GM19324 (cell line): ENCODE results near the gene SLC24A4.

Experiments
- ATAC-seq: cut with Tn5 transposase; IDR thresholded peaks from one replicate; pipeline ENCODE4 v1.9.1; 2021; ENCODE audit warnings: mild to moderate bottlenecking, moderate library complexity; ENCODE audit not compliant: unreplicated experiment, low FRiP score

SLC24A4 gene

GRCh38 chr14:92323011-92323915, at the start of gene SLC24A4:
SLC24A4 (plus strand) TSS chr14:92323165; CDS start chr14:92323831, 666 bp downstream.
- ATAC-seq, result no peak

- no peak for ATAC-seq
These were observed 49.8 kb upstream of the SLC24A4 start for GRCh38 chr14:92273166-92273565.

GRCh38 chr14:92274055-92274454, 48.9 kb upstream of the SLC24A4 start:
- ATAC-seq, result no peak

DNA sequence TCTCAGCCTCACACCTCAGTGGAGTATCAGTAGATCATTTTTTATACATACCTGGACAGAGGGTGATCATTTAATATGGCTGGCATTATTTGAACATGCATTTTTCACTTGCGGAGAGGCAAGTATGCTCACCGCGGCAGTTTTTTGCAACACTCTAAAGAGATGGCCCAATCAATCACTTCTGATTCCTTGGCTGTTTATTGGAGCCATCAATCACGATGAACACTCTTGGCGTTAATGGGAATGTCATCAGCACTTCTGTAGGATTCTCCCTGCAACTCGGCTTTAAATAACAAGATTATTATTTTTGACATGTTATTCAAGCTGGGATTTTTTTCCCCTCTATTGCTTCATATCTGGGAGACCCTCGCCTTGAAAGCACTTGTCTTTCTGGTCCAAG, 46.9 kb upstream of the SLC24A4 start:
- ATAC-seq, result no peak

GRCh38 chr14:92277031-92277430, 45.9 kb upstream of the SLC24A4 start:
- ATAC-seq, result no peak

DNA sequence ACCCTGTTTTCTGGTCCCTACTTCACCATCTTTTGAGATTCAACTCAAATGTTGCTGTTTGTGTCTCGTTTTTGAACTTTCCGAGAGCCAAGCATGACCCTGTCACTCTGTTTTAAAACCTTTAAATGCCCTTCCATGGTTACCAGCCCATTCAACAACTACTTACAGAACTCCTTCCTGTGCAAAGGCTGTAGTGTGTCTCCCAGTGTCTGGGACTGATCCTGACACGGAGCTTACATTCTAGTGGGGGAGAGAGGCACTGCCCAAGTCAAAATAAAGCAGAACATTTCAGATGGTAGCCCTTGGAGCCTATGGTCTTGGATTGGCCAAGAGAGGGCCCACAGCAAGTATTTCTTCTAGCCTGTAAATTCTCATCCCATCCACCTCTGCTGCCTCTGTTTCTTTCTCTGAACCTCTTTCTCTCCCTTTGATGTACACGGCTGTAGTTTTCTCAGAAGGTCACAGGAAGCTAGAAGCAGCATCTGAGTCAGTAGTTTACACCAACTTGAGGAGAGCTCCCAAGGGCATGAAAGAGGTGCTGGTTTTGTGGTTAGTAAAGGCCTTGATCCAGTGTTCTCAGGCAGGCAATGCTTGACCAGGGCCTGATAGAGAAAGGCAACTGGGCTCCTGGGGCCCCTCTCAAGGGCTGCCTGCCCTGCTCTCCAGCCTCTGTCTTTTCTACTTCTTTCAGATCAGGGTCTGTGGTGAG, 42.3 kb upstream of the SLC24A4 start:
- no peak for ATAC-seq

DNA sequence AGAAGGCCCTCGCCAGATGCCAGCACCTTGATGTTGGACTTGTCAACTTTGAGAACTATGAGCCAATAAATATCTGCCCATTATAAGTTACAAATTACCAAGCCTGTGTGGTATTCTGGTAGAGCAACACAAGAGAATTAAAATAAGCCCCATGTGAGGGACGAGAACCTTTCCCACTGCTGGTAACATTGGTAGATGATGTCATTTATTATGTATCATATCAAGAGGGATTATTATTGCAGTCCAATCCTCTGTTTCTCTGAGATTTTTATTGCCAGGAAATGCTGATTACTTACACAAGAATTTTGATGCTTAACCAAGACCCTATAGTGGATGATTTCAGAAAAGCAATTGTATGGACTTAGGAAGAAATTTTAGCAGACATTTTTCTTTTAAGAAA, 40.3 kb upstream of the SLC24A4 start:
- no peak for ATAC-seq

DNA sequence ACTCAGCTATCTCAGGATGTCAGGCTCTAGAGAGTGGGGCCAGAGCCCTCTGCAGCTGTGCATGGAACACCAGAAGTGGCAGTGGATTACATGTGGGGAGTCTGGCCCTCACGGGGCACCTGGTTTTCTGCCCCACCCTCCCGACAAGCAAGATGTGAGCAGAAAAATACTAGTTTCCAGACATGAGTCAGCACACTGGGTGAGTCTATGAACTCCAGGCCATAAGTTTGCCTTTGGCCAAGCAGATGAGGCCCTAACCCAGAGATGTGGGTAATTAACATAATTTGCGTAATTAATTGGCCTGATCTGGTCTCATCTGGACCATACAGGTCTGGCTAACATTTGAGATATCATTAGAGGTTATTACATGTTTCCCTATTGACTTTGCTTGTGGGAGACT, 37.7 kb upstream of the SLC24A4 start:
- ATAC-seq, result no peak

DNA sequence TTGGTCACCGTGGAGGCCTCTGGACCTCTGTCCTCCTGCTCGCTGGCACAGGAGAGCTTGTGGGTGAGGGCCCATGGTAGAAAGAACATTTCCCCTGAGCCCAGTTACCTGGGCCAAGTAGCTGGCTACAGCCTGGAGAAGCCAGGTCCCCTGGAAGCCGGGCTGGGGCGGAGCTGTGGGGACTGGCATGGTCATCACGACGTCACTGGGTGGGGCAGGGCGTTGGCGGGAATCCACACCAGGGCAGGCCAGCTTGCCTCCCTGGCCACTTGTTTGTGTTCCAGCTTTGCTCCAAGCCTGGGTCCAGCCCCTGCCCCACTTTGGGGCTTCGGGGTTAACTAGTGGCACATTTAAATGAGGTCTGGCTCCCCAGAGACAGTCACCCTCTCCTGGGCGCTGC, 35.0 kb upstream of the SLC24A4 start:
- ATAC-seq, result no peak

GRCh38 chr14:92288994-92289660, 33.8 kb upstream of the SLC24A4 start:
- ATAC-seq, result no peak

- no peak for ATAC-seq
These were observed 30.3 kb upstream of the SLC24A4 start for GRCh38 chr14:92292673-92293072.

- no peak for ATAC-seq
These were observed 28.5 kb upstream of the SLC24A4 start for GRCh38 chr14:92294506-92294905.

DNA sequence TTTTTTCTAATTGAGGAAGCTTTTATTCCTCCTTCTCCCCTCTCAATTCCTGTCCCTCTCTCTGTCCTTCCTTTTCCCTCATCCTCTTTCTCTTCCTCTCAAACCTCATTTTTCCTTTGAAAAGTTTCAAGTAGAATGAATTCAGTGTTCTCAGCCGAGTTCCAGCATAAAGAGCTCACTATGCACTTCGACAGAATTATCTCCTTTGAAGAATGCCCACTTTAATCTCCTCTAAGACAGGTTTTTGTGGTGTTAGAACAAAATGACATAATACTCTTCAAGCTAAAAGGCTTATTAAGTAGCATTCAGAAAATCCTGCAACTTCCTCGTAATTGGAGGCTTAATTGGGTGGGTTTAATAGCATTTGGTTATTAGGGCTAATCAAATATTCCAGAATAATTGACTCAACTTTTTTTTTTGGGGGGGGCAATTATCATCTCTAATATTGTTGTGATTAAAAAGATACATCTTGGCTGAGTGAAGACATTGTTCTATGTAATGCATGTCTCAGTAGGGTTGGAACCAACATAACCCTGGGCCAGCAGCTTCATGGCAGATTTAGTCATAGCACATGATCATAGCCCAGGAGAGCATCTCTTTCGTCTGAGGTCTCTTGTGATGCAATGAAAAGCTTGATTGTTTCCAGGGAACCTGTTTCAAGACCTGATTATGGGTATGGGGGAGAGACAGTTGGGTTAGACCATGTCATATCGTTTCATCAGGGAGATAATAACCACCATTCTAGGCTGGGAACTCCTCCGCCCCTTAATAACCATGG, 25.0 kb upstream of the SLC24A4 start:
- ATAC-seq, result no peak

- no peak for ATAC-seq
These were observed 20.5 kb upstream of the SLC24A4 start for GRCh38 chr14:92302481-92302880.

GRCh38 chr14:92308716-92309115, 14.2 kb upstream of the SLC24A4 start:
- ATAC-seq, result no peak

DNA sequence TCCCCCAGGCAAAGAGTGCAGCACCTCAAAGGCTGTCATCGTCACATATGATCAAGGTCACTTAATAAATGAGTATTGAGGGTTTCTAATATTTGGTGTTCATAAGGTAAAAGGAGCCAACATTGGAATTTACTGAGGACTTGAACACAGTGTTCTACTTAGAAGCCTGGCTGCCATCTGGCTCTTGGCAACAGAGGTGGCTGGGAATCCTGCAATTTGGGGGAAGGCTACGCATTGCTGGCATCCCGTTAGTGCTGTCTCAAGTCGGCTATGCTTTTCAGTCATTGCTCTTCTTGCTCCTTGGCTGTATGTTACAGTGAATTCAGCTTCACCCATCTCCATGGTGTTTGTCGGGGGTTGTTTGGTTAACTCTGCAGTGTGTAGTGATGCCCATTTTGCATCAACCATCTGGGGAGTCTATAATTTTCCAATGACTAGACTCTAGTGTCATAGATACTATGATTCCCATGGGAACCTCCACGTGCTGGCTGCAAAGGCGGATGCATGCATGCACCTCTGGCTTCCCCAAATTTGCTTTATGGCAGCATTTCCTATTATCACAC, 12.9 kb upstream of the SLC24A4 start:
- ATAC-seq, result no peak

DNA sequence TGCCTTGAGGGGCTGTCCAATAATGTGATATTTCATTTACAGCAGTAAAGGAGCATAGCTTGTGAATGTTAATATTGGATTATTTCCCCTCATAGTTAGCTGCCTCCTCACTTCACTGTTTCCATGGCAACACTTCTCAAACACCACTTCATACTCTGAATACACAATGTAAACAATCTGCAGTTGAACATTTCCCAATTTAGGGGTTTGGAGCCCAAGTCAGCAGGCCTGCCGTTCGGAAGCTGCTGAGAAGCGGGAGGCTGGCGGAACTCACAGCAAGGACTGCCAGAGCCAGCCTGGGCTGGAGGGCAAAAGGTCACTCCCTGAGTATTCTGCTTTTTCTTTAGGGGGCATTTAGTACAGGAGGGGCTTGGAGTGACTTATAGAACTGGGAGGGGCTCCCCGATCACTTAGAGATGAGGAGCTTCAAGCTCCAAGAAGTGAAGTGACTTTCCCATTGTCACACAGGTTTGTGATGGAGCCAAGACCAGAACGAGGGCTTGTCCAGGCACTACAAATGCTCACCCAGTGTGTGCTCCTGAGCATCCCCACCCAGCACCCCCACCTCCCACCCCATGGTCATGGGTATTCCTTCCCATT, 12.1 kb upstream of the SLC24A4 start:
- no peak for ATAC-seq

GRCh38 chr14:92314182-92314581, 8.8 kb upstream of the SLC24A4 start:
- ATAC-seq, result no peak

DNA sequence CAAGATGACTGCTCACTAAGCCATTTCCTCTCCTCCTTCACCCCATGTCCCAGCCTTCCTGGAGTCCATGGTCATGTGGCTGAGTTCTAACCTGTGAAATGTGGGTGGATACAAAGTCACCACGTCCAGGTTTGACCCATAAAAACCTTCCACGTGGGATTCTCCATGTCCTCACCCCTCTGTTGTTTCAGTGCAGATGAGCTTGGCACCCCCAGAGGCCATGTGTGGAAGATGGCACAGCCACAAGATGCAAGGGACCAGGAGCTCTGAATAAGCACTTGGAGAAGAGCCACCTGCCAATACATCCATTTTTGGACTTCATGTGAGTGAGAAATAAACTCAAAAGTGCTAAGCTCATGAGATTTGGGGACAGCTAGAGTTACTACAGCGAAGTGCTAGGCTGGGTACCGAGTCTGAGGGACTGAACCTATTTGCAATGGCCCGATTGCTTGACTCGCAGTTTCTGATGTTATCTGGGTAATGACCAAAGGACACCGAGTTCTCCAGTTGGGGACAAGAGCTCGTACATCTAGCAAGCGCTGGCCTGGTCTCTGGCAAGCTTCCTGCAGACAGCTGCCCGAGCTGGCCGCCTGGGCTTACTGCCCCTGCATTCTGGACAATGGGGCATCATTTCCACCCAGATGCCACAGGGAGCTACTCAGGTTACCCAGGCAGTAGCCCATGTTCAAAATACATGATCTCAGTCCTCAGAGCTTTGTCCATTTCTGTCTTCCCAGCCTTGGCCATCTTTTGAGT, 7.7 kb upstream of the SLC24A4 start:
- no peak for ATAC-seq
